ENCODE results near the gene LRBA.

DNA sequence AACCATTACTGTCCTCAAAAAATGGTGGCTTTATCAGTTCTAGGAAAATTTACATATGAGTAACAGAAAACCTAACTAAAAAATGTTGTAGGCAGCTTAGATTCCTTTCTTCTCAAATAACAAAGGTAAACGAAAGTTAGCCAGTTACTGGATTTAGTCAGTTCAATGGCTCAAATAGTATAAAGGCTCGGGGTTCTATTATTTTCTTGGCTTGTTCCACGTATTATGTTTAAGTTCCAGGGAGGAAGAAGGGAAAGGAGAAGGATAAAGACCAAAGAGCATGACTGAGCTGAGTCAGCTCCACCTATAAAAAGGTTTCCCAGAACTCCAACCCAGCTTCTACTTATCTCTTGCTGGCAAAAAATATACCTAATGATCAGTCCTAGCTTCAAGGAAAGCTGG is 474.1 kb downstream of the LRBA start:
- TF ChIP-seq EZH2phosphoT487 (IDR thresholded peaks at IDR 0.05; ENCODE audit: borderline replicate concordance, low read length) = no peak
- TF ChIP-seq, protein P1, sequence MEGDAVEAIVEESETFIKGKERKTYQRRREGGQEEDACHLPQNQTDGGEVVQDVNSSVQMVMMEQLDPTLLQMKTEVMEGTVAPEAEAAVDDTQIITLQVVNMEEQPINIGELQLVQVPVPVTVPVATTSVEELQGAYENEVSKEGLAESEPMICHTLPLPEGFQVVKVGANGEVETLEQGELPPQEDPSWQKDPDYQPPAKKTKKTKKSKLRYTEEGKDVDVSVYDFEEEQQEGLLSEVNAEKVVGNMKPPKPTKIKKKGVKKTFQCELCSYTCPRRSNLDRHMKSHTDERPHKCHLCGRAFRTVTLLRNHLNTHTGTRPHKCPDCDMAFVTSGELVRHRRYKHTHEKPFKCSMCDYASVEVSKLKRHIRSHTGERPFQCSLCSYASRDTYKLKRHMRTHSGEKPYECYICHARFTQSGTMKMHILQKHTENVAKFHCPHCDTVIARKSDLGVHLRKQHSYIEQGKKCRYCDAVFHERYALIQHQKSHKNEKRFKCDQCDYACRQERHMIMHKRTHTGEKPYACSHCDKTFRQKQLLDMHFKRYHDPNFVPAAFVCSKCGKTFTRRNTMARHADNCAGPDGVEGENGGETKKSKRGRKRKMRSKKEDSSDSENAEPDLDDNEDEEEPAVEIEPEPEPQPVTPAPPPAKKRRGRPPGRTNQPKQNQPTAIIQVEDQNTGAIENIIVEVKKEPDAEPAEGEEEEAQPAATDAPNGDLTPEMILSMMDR (IDR thresholded peaks at IDR 0.05; ENCODE audit: low read depth, low read length, poor library complexity, severe bottlenecking) = no peak
